ENCODE measurements around the gene TPRA1. TPM values are rescaled to one million over a fixed set of nuclear protein-coding genes. Genes with fewer than 3 reads are reported as not detected.

Gene TPRA1
- total RNA-seq, 1 experiment from 2014 or later: 20.2 TPM

GRCh38 chr3:127585163-127585812 is 5.2 kb downstream of the TPRA1 start:
- ChIA-PET CTCF (interaction anchor here (1.7 kb wide), 1 partner anchor 10 kb away, joined by 8 read pairs; no protein-coding TSS in a partner anchor), POLR2A (ENCODE audit: low non-redundant PET) (no interaction called here)
- BruUV-seq (replicated peaks): no TSS peak
- H3K36me3 ChIP-seq (ENCODE audit: insufficient read depth, low read length, poor library complexity, severe bottlenecking): no peaks in the 10 kb centered on the region
- no peak overlapping the region for H3K4me3 ChIP-seq (ENCODE audit: low read depth, low read length, poor library complexity, severe bottlenecking)
- H3K4me1 ChIP-seq (ENCODE audit: insufficient read depth, low read length, poor library complexity, severe bottlenecking): peaks cover 9% of the 10 kb centered on the region
- no peak overlapping the region for H3K27ac ChIP-seq (ENCODE audit: low read depth, low read length, poor library complexity, severe bottlenecking)
- H3K27me3 ChIP-seq (replicated peaks; ENCODE audit: insufficient read depth, low read depth, low read length, poor library complexity): no peaks in the 10 kb centered on the region
- TF ChIP-seq EZH2 (IDR thresholded peaks at IDR 0.05; ENCODE audit: borderline replicate concordance, low read depth, low read length, poor library complexity, severe bottlenecking) (no peak), CTCF (conservative IDR thresholded peaks at IDR 0.05; ENCODE audit: low read depth, low read length) (no peak)
- intact Hi-C loops (cut with micrococcal nuclease; ENCODE audit: unreplicated experiment): no loop called here
- DNase-seq (ENCODE audit: low spot score): no peak
- no peaks in the 10 kb centered on the region for H3K9me3 ChIP-seq (ENCODE audit: low read depth, low read length, poor library complexity, severe bottlenecking)

- Histone ChIP-seq H3K27me3 (replicated peaks; ENCODE audit: insufficient read depth, low read depth, low read length, poor library complexity) (no peaks in the 10 kb centered on the region), H3K9me3 (ENCODE audit: low read depth, low read length, poor library complexity, severe bottlenecking) (no peaks in the 10 kb centered on the region), H3K27ac (ENCODE audit: low read depth, low read length, poor library complexity, severe bottlenecking) (no peak overlapping the region), H3K36me3 (ENCODE audit: insufficient read depth, low read length, poor library complexity, severe bottlenecking) (no peaks in the 10 kb centered on the region), H3K4me3 (ENCODE audit: low read depth, low read length, poor library complexity, severe bottlenecking) (no peak overlapping the region), H3K4me1 (ENCODE audit: insufficient read depth, low read length, poor library complexity, severe bottlenecking) (peaks cover 9% of the 10 kb centered on the region)
- ChIA-PET CTCF (no interaction called here), POLR2A (ENCODE audit: low non-redundant PET) (no interaction called here)
- BruUV-seq (replicated peaks): no TSS peak
- intact Hi-C loops (cut with micrococcal nuclease; ENCODE audit: unreplicated experiment): no loop called here
- no peak for DNase-seq (ENCODE audit: low spot score)
- no peak for TF ChIP-seq CTCF (conservative IDR thresholded peaks at IDR 0.05; ENCODE audit: low read depth, low read length)
- no peak for TF ChIP-seq EZH2 (IDR thresholded peaks at IDR 0.05; ENCODE audit: borderline replicate concordance, low read depth, low read length, poor library complexity, severe bottlenecking)
Measured at GRCh38 chr3:127584734-127585133, 5.8 kb downstream of the TPRA1 start.

- ChIA-PET POLR2A (ENCODE audit: low non-redundant PET) (no interaction called here), CTCF (no interaction called here)
- intact Hi-C loops (cut with micrococcal nuclease; ENCODE audit: unreplicated experiment): no loop called here
- Histone ChIP-seq H3K27ac (ENCODE audit: low read depth, low read length, poor library complexity, severe bottlenecking) (no peak overlapping the region), H3K27me3 (replicated peaks; ENCODE audit: insufficient read depth, low read depth, low read length, poor library complexity) (no peaks in the 10 kb centered on the region), H3K4me3 (ENCODE audit: low read depth, low read length, poor library complexity, severe bottlenecking) (no peak overlapping the region), H3K9me3 (ENCODE audit: low read depth, low read length, poor library complexity, severe bottlenecking) (no peaks in the 10 kb centered on the region), H3K4me1 (ENCODE audit: insufficient read depth, low read length, poor library complexity, severe bottlenecking) (no peaks in the 10 kb centered on the region), H3K36me3 (ENCODE audit: insufficient read depth, low read length, poor library complexity, severe bottlenecking) (no peaks in the 10 kb centered on the region)
- DNase-seq (ENCODE audit: low spot score): no peak
- no peak for TF ChIP-seq EZH2 (IDR thresholded peaks at IDR 0.05; ENCODE audit: borderline replicate concordance, low read depth, low read length, poor library complexity, severe bottlenecking)
- no peak for TF ChIP-seq CTCF (conservative IDR thresholded peaks at IDR 0.05; ENCODE audit: low read depth, low read length)
- BruUV-seq (replicated peaks): no TSS peak
Measured at GRCh38 chr3:127580327-127581060, 10.0 kb downstream of the TPRA1 start.

All from A673 (cell line).